HCT116 (cell line): ENCODE results near the gene ARMH3. TPM values are rescaled to one million over a fixed set of nuclear protein-coding genes. Genes with fewer than 3 reads are reported as not detected.

Experiments
- ATAC-seq: fragments of 200-7000 bp; cut with Tn5 transposase; 2 replicates; pipeline ENCODE4 v1.9.1; 2020; ENCODE audit warnings: mild to moderate bottlenecking, moderate library complexity
- BruUV-seq: library from RNA; stranded (reverse); fragments of 400-500 nt; replicated peaks from 2 replicates; lab custom pipeline; 2021; lab: Mats Ljungman, UMichigan
- CTCF ChIA-PET: fragments of 300-600 bp; sonication (Branson Sonifier 250); formaldehyde crosslinking; loops from one replicate; lab custom pipeline; 2021; ENCODE audit warnings: antibody characterized with exemption; lab: Charles Lee
- POLR2A ChIA-PET: fragments of 300-600, 350-600 bp; sonication (Branson Sonifier 250); formaldehyde crosslinking; loops from one replicate; lab custom pipeline; 2021; ENCODE audit warnings: antibody characterized with exemption; lab: Charles Lee
- RAD21 ChIA-PET, 2 experiments: fragments of 300-600 bp; sonication (Branson Sonifier 250); formaldehyde crosslinking; loops; one replicate each; lab custom pipeline; 2023; ENCODE audit warnings: low total read pairs in 2 of 2; ENCODE audit not compliant: uncharacterized antibody in 2 of 2, unreplicated experiment in 2 of 2, low non-redundant PET in 1 of 2; lab: Charles Lee
- DNase-seq: peaks from one replicate; pipeline ENCODE4 v3.0.0-alpha.2; 2010; ENCODE audit warnings: low read depth, low spot score
- H2AFZ ChIP-seq: fragments of 200-600 bp; shearing (Covaris generic), sonication (generic); 2 replicates; pipeline ENCODE4 v1.6.1; 2017; ENCODE audit warnings: low read depth, mixed run types, mixed read lengths, antibody characterized with exemption, low read length; ENCODE audit not compliant: poor library complexity, severe bottlenecking
- H3K27ac ChIP-seq: 2 replicates; pipeline ENCODE4 v1.5.1; 2012; ENCODE audit warnings: low read depth, low read length
- H3K27me3 ChIP-seq: fragments of 200-600 bp; sonication (generic); 2 replicates; pipeline ENCODE4 v1.6.1; 2016; ENCODE audit warnings: mixed run types, low read length, mixed read lengths; ENCODE audit not compliant: insufficient read depth
- H3K36me3 ChIP-seq, 2 experiments: fragments of 200-500 bp in 1 of 2; fragments of 200-600 bp in 1 of 2; sonication (Bioruptor generic) in 1 of 2; sonication (generic) in 1 of 2; 2 replicates each; pipeline versions ENCODE4 v1.5.1 to v1.6.1; 2014 to 2016; ENCODE audit warnings: low read length in 2 of 2, inconsistent platforms in 1 of 2, mixed read lengths in 1 of 2, mixed run types in 1 of 2; ENCODE audit not compliant: insufficient read depth in 2 of 2, control insufficient read depth in 1 of 2
- H3K4me1 ChIP-seq, 2 experiments: fragments of 200-600 bp in 1 of 2; sonication (generic) in 1 of 2; 2 replicates each; pipeline versions ENCODE4 v1.5.1 to v1.6.1; 2012 to 2017; ENCODE audit warnings: low read length in 2 of 2, inconsistent platforms in 1 of 2, mild to moderate bottlenecking in 1 of 2, mixed read lengths in 1 of 2, mixed run types in 1 of 2, moderate library complexity in 1 of 2; ENCODE audit not compliant: insufficient read depth in 2 of 2, control insufficient read depth in 1 of 2
- H3K4me2 ChIP-seq: fragments of 200-600 bp; sonication (generic); 2 replicates; pipeline ENCODE4 v1.6.1; 2017; ENCODE audit warnings: mixed run types, low read length, mixed read lengths
- H3K4me3 ChIP-seq, 2 experiments: fragments of 200-600 bp in 1 of 2; sonication (generic) in 1 of 2; replicated peaks in 1 of 2; 2 replicates each; pipeline ENCODE4 v1.5.1; 2011 to 2016; ENCODE audit warnings: low read length in 2 of 2, control low read depth in 1 of 2, low read depth in 1 of 2, mild to moderate bottlenecking in 1 of 2, mixed read lengths in 1 of 2, mixed run types in 1 of 2
- H3K79me2 ChIP-seq: fragments of 200-600 bp; sonication (generic); 2 replicates; pipeline ENCODE4 v1.6.1; 2017; ENCODE audit warnings: mild to moderate bottlenecking, mixed run types, low read length, moderate library complexity, mixed read lengths; ENCODE audit not compliant: insufficient read depth
- H3K9ac ChIP-seq: fragments of 200-600 bp; sonication (generic); 2 replicates; pipeline ENCODE4 v1.6.1; 2016; ENCODE audit warnings: low read length, mixed read lengths
- H3K9me2 ChIP-seq: fragments of 200-600 bp; sonication (generic), shearing (Covaris generic); 2 replicates; pipeline ENCODE4 v1.6.1; 2017; ENCODE audit warnings: mixed run types, mild to moderate bottlenecking, moderate library complexity; ENCODE audit not compliant: insufficient read depth
- H3K9me3 ChIP-seq, 2 experiments: fragments of 200-500 bp in 1 of 2; fragments of 200-600 bp in 1 of 2; sonication (Bioruptor generic) in 1 of 2; sonication (generic) in 1 of 2; 2 replicates each; pipeline ENCODE4 v1.6.1; 2014 to 2017; ENCODE audit warnings: low read length in 2 of 2, mixed read lengths in 2 of 2, inconsistent platforms in 1 of 2, low read depth in 1 of 2, mild to moderate bottlenecking in 1 of 2, mixed run types in 1 of 2, moderate library complexity in 1 of 2; ENCODE audit not compliant: control insufficient read depth in 1 of 2, insufficient read depth in 1 of 2
- H4K20me1 ChIP-seq: fragments of 200-600 bp; sonication (generic), shearing (Covaris generic); 2 replicates; pipeline ENCODE4 v1.6.1; 2017; ENCODE audit warnings: mixed run types, mild to moderate bottlenecking, moderate library complexity; ENCODE audit not compliant: insufficient read depth
- ATF3 ChIP-seq: IDR thresholded peaks from 2 replicates; pipeline ENCODE4 v1.6.1; 2012
- CBX3 ChIP-seq: IDR thresholded peaks from 2 replicates; pipeline ENCODE4 v1.6.1; 2012; ENCODE audit warnings: low read depth
- CEBPB ChIP-seq: IDR thresholded peaks from 2 replicates; pipeline ENCODE4 v1.6.1; 2012; ENCODE audit warnings: low read depth
- CTCF ChIP-seq, 3 experiments: fragments of 200-600 bp in 1 of 3; sonication (generic) in 1 of 3; IDR thresholded peaks in 2 of 3; conservative IDR thresholded peaks in 1 of 3; 2 replicates each; pipeline ENCODE4 v1.5.1; 2012 to 2017; ENCODE audit warnings: low read depth in 2 of 3, low read length in 2 of 3, antibody characterized with exemption in 1 of 3, borderline replicate concordance in 1 of 3, control low read depth in 1 of 3, mild to moderate bottlenecking in 1 of 3, mixed read lengths in 1 of 3, mixed run types in 1 of 3, moderate library complexity in 1 of 3; ENCODE audit not compliant: insufficient read depth in 1 of 3
- EGR1 ChIP-seq: IDR thresholded peaks from 2 replicates; pipeline ENCODE4 v1.6.1; 2012; ENCODE audit warnings: low read depth
- ELF1 ChIP-seq: IDR thresholded peaks from 2 replicates; pipeline ENCODE4 v1.6.1; 2012; ENCODE audit warnings: low read depth, borderline replicate concordance
- EZH2 ChIP-seq: fragments of 200-600 bp; sonication (generic); IDR thresholded peaks from 2 replicates; pipeline ENCODE4 v1.6.1; 2017; ENCODE audit warnings: antibody characterized with exemption, mixed run types
- FOSL1 ChIP-seq: IDR thresholded peaks from 2 replicates; pipeline ENCODE4 v1.6.1; 2012; ENCODE audit warnings: low read depth
- JUND ChIP-seq: IDR thresholded peaks from 2 replicates; pipeline ENCODE4 v1.6.1; 2012
- POLR2AphosphoS5 ChIP-seq: IDR thresholded peaks from 2 replicates; pipeline ENCODE4 v1.6.1; 2011; ENCODE audit warnings: mild to moderate bottlenecking, low read depth, low read length, moderate library complexity
- RAD21 ChIP-seq: IDR thresholded peaks from 2 replicates; pipeline ENCODE4 v1.6.1; 2012; ENCODE audit warnings: low read depth, mild to moderate bottlenecking
- SIN3A ChIP-seq: IDR thresholded peaks from 2 replicates; pipeline ENCODE4 v1.6.1; 2012; ENCODE audit warnings: low read depth
- SRF ChIP-seq: IDR thresholded peaks from 2 replicates; pipeline ENCODE4 v1.6.1; 2012; ENCODE audit warnings: low read depth
- TCF7L2 ChIP-seq: IDR thresholded peaks from 2 replicates; pipeline ENCODE4 v1.7.0; 2011; ENCODE audit warnings: borderline replicate concordance, inconsistent platforms; ENCODE audit not compliant: insufficient read depth, insufficient read length; ENCODE audit errors: extremely low read depth
- YY1 ChIP-seq: IDR thresholded peaks from 2 replicates; pipeline ENCODE4 v1.6.1; 2011; ENCODE audit warnings: low read length, low read depth, moderate library complexity, mild to moderate bottlenecking; ENCODE audit not compliant: insufficient replicate concordance; ENCODE audit errors: extremely low read depth
- ZBTB33 ChIP-seq: IDR thresholded peaks from 2 replicates; pipeline ENCODE4 v1.6.1; 2011; ENCODE audit warnings: mild to moderate bottlenecking, low read length, moderate library complexity; ENCODE audit not compliant: insufficient replicate concordance; ENCODE audit errors: extremely low read depth
- ZFX ChIP-seq: fragments of 450-650 bp; IDR thresholded peaks from 2 replicates; pipeline ENCODE4 v1.6.1; 2017
- ZNF274 ChIP-seq: fragments of 200-500 bp; sonication (Bioruptor generic); IDR thresholded peaks from 2 replicates; pipeline ENCODE4 v1.6.1; 2014; ENCODE audit warnings: mild to moderate bottlenecking, low read depth, low read length, inconsistent platforms
- intact Hi-C: fragments of 100-400 bp; cut with micrococcal nuclease; formaldehyde crosslinking; loops from 2 replicates; pipeline ENCODE4 v1.10.0; 2022
- total RNA-seq: library from RNA; stranded (reverse); gene quantifications from one replicate; pipeline ENCODE4 v1.2.1, GENCODE V29; 2021; ENCODE audit not compliant: unreplicated experiment
- TF ChIP-seq, protein P1 (sequence below): IDR thresholded peaks from 2 replicates; pipeline ENCODE4 v1.6.1; 2012; ENCODE audit warnings: low read depth
- TF ChIP-seq, protein P2 (sequence below): IDR thresholded peaks from 2 replicates; pipeline ENCODE4 v1.6.1; 2012

Gene ARMH3
- total RNA-seq, 1 experiment from 2014 or later = 30.4 TPM

DNA sequence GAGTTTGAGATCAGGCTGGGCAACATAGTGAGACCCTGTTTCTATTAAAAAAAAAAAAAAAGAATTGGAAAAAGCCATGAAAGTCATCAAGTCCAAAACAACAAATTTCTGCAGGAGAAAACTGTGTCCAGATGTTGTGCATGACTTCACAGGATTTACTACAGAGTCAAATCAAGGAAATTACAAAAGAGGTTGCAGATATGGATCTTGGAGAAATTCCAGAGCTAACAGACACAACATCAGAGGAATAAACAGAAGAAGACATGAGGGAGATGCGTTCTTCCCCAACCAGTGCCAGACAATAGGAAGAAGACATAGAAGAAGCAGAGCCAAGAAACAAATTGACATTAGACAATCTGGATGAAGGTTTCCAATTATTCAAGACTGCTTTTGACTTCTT is 188.0 kb downstream of the ARMH3 start:
- no peaks in the 10 kb centered on the region for H4K20me1 ChIP-seq
- no peaks in the 10 kb centered on the region for H3K79me2 ChIP-seq
- no TSS peak for BruUV-seq
- CTCF ChIA-PET = no interaction called here
- TF ChIP-seq ZNF274 (no peak), CTCF (IDR thresholded peaks at IDR 0.05 in 2 of 3, conservative IDR thresholded peaks at IDR 0.05 in 1 of 3; ENCODE audit: borderline replicate concordance in 1 of 3, insufficient read depth in 1 of 3, low read depth in 2 of 3, low read length in 2 of 3) (no peak), CBX3 (no peak), SRF (no peak), POLR2AphosphoS5 (no peak), SIN3A (no peak), ELF1 (no peak), CEBPB (no peak), EGR1 (no peak), ZFX (no peak), EZH2 (no peak), YY1 (no peak), ZBTB33 (no peak), ATF3 (no peak), FOSL1 (no peak), JUND (no peak), RAD21 (no peak), TCF7L2 (no peak)
- TF ChIP-seq, protein P1, sequence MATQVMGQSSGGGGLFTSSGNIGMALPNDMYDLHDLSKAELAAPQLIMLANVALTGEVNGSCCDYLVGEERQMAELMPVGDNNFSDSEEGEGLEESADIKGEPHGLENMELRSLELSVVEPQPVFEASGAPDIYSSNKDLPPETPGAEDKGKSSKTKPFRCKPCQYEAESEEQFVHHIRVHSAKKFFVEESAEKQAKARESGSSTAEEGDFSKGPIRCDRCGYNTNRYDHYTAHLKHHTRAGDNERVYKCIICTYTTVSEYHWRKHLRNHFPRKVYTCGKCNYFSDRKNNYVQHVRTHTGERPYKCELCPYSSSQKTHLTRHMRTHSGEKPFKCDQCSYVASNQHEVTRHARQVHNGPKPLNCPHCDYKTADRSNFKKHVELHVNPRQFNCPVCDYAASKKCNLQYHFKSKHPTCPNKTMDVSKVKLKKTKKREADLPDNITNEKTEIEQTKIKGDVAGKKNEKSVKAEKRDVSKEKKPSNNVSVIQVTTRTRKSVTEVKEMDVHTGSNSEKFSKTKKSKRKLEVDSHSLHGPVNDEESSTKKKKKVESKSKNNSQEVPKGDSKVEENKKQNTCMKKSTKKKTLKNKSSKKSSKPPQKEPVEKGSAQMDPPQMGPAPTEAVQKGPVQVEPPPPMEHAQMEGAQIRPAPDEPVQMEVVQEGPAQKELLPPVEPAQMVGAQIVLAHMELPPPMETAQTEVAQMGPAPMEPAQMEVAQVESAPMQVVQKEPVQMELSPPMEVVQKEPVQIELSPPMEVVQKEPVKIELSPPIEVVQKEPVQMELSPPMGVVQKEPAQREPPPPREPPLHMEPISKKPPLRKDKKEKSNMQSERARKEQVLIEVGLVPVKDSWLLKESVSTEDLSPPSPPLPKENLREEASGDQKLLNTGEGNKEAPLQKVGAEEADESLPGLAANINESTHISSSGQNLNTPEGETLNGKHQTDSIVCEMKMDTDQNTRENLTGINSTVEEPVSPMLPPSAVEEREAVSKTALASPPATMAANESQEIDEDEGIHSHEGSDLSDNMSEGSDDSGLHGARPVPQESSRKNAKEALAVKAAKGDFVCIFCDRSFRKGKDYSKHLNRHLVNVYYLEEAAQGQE = no peak
- TF ChIP-seq, protein P2, sequence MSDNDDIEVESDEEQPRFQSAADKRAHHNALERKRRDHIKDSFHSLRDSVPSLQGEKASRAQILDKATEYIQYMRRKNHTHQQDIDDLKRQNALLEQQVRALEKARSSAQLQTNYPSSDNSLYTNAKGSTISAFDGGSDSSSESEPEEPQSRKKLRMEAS = no peak
- RAD21 ChIA-PET = no interaction called here
- H3K9me2 ChIP-seq = no peaks in the 10 kb centered on the region
- intact Hi-C loops = no loop called here
- no peak overlapping the region for H2AFZ ChIP-seq
- POLR2A ChIA-PET = no interaction called here
- H3K4me3 ChIP-seq = no peak overlapping the region
- H3K27me3 ChIP-seq = no peaks in the 10 kb centered on the region
- no peaks in the 10 kb centered on the region for H3K36me3 ChIP-seq
- H3K27ac ChIP-seq = no peak overlapping the region
- H3K4me2 ChIP-seq = no peak overlapping the region
- ATAC-seq = no peak
- H3K9me3 ChIP-seq = no peaks in the 10 kb centered on the region
- no peaks in the 10 kb centered on the region for H3K4me1 ChIP-seq
- H3K9ac ChIP-seq = no peak overlapping the region
- DNase-seq = no peak
